Activated T-cell treated with anti-CD3 and anti-CD28 coated beads, Interleukin-2, amount 50 U/mL, for 4 hours (primary cell): ENCODE measurements around the gene OSBPL6. TPM values are rescaled to one million over a fixed set of nuclear protein-coding genes. Genes with fewer than 3 reads are reported as not detected.
"Not testable (repeated sequence)": the region's sequence is repeated elsewhere in the genome, so short reads cannot be mapped to it uniquely, and the experiment has no call there.

ENCODE experiments used
- ATAC-seq, 2 donors: fragments of 200-7000 bp; cut with Tn5 transposase; one replicate each; pipeline ENCODE4 v1.10.0; 2021
- DNase-seq: peaks from one replicate; pipeline ENCODE4 v3.0.0-alpha.2; 2020
- H3K27me3 Mint-ChIP-seq: one replicate; pipeline ENCODE4 v1.8.0; 2021; ENCODE audit warnings: low read depth, mixed read lengths
- H3K36me3 Mint-ChIP-seq: one replicate; pipeline ENCODE4 v1.8.0; 2022; ENCODE audit warnings: mixed read lengths; ENCODE audit not compliant: insufficient read depth
- H3K4me1 Mint-ChIP-seq: one replicate; pipeline ENCODE4 v1.8.0; 2021; ENCODE audit warnings: low read depth, mixed read lengths
- H3K4me3 Mint-ChIP-seq: one replicate; pipeline ENCODE4 v1.8.0; 2021; ENCODE audit warnings: mild to moderate bottlenecking, moderate library complexity, mixed read lengths
- H3K9me3 Mint-ChIP-seq: one replicate; pipeline ENCODE4 v1.8.0; 2021; ENCODE audit warnings: mixed read lengths
- total RNA-seq, 3 donors: library from RNA; stranded (reverse); gene quantifications; one replicate each; pipeline ENCODE4 v1.2.1, GENCODE V29; 2021

OSBPL6 gene
- total RNA-seq, 3 donors from 2014 or later, result 0.28 to 0.53 (median 0.30) TPM

DNA sequence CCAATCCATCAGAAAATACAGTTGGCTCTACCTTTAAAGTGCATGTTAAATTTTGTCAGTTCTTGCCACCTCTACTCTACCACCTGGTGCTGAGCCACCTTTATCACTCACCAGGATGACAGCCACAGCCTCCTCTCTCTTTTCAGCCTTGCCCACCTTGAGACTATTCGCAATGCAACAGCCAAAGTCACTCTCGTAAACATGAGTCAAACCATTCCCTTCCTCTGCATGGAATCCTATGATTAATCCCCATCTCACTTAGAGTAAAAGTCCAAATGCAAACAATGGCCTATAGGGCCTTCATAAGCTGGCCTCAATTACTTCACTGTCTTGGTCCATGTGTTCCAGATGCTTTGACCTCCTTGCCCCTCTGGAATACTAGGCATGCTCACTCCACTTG is 5.8 kb upstream of the OSBPL6 start:
- no peaks in the 10 kb centered on the region for H3K4me1 Mint-ChIP-seq

DNA sequence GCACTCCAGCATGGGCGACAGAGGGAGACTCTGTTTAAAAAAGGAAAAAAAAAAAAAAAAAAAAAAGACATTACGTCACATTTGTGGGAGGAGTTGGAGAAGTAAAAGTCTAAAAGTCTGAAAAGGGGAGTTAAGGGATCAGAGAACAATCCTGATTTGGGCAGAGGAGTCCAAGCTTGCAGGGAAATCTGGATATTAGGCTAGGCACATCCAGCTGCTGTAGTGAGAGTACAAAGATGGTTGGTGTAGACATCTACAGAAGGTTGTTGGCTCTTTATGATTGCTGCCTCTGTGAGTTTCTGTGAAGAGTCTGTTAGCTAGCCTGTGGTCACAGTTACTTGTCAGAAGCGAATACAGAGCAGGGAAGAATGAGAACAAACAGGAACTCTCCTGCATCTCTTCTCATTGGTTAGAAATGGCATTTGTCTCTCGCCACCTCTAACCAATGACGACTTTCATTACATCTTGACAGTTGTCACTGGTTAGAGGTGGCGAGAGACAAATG is 3.3 kb upstream of the OSBPL6 start:
- H3K27me3 Mint-ChIP-seq, result peaks cover 37% of the 10 kb centered on the region
- DNase-seq (no peak), ATAC-seq (no peak)
- H3K9me3 Mint-ChIP-seq, result no peaks in the 10 kb centered on the region
- peaks cover 8% of the 10 kb centered on the region for H3K4me1 Mint-ChIP-seq
- no peak overlapping the region for H3K4me3 Mint-ChIP-seq
- H3K36me3 Mint-ChIP-seq, result no peaks in the 10 kb centered on the region

More for the DNA sequence above, 5.8 kb upstream of the OSBPL6 start:
- Mint-ChIP-seq H3K4me3 (no peak overlapping the region), H3K36me3 (no peaks in the 10 kb centered on the region), H3K27me3 (peaks cover 33% of the 10 kb centered on the region), H3K9me3 (no peaks in the 10 kb centered on the region)
- no peak for DNase-seq
- no peak for ATAC-seq

DNA sequence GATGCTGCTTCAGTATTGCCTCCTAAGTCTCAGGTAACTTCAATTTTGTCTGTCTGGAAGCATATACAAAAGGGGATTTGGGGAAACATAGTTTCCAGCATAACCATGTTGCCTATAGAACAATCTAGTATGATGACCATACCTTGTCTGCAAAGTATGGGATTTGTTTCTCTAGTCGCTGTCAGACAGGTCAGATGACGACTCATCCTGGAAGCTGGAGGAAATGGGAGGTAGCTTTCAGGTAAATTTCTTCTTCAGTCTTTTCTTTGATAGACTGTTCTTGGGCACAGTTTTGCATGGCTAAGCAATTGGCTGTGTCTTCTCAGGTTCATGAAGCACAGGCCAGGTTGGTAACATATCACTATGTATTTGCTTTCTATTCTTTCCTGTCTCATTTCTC is 2.8 kb upstream of the OSBPL6 start:
- Mint-ChIP-seq H3K27me3 (peaks cover 35% of the 10 kb centered on the region), H3K4me3 (no peak overlapping the region), H3K4me1 (peaks cover 8% of the 10 kb centered on the region), H3K36me3 (no peaks in the 10 kb centered on the region), H3K9me3 (no peaks in the 10 kb centered on the region)
- DNase-seq (no peak), ATAC-seq (no peak)

DNA sequence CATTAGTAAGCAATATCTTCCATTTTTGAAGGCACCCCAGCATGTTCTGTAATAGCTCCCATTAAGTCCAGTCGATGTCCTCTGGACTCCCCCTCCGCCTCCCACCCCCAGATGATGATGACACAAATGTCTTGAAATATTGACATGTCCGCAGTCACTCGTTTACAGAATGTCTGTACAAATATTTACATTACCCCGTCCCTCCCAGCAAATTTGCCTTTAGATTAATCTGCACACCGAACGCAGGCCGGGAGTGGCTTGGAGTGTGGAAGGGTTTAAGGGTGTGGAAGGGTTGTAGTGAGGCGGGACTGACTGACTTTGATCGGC is 853 bp upstream of the OSBPL6 start:
- DNase-seq, result no peak
- Mint-ChIP-seq H3K4me3 (peak overlapping the region; percentile 65), H3K4me1 (peaks cover 8% of the 10 kb centered on the region), H3K9me3 (no peaks in the 10 kb centered on the region), H3K36me3 (no peaks in the 10 kb centered on the region), H3K27me3 (peaks cover 48% of the 10 kb centered on the region)
- no peak for ATAC-seq

DNA sequence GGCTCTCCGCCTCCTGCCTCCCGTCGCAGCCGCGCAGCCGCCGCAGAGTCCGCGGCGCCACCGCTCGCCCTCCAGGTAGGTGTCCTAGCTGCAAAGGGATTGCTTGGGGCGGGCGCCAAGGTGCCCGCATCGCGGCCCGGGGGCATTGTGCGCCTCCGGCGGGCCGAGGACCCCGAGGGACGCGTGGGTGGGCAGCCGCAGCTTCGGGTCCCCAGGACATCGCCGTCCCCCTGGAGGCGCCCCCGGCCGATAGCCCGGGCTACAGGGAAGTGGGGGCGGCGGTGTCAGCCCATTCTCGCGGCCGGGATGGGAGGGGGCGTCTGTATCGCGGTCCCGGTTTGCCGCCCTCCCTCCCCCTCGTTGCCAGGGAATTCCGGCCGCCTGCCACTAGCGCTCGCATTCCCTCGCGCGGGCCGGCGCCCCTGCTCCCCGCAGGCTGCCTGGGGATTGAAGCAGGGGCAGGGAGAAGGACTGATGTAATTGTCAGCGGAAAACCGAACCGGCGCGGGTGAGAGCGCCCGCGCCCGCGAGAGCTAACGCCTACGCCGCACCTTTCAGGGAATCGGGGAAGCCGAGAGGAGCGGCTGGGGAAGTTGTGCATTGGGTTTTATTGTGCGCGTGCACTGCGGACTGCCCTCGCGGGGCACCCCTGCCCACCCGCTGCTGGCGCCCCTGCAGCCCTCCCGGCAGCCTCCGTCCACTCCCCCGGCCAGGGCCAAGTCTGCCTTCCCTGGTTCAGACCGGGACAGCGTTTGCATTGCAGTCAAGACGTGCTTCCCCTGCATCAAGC is 483 bp downstream of the OSBPL6 start:
- Mint-ChIP-seq H3K4me1 (peaks cover 8% of the 10 kb centered on the region), H3K36me3 (no peaks in the 10 kb centered on the region), H3K9me3 (no peaks in the 10 kb centered on the region), H3K4me3 (peak overlapping the region; percentile 64), H3K27me3 (peaks cover 55% of the 10 kb centered on the region)
- DNase-seq, result no peak
- ATAC-seq, result peak; percentile 9 to 13

DNA sequence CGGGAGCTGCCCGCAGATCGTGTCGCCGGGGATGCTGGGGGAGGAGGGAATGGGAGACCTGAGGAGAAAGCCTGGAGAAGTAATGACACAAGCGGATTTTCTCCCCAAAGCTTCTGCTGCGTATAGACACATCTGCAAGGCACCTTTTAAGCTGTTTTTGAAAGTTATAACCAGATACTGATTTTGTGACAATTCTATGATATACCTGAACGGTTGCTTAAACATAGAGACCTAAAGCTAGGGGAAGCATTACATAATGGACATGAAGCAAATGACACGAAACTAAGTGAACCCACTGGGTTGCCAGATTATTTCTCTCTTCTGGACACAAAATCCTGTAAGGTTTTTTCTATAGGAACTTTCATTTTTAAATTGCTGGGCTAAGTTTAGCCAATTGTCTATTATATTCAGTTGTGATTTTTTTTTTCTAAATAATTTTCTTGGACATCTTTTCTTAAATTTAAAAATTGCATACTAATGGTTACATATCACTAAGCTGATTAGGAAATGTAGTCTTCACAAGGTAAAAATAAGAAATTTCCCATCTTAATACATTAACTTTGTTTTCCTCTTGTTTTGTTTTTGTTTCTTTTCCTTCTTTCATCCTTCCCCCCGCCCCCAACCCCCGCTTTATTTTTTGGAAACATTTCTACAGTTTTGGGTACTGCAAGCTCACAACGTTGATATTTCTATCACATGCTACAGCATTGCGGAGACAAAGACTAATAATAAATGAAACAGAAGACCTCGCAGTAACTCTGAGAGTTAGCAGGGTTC is 1.3 kb downstream of the OSBPL6 start:
- H3K9me3 Mint-ChIP-seq, result no peaks in the 10 kb centered on the region
- H3K4me1 Mint-ChIP-seq, result peaks cover 8% of the 10 kb centered on the region
- no peaks in the 10 kb centered on the region for H3K36me3 Mint-ChIP-seq
- peaks cover 55% of the 10 kb centered on the region for H3K27me3 Mint-ChIP-seq
- no peak for DNase-seq
- no peak for ATAC-seq
- peak overlapping the region; percentile 64 for H3K4me3 Mint-ChIP-seq

DNA sequence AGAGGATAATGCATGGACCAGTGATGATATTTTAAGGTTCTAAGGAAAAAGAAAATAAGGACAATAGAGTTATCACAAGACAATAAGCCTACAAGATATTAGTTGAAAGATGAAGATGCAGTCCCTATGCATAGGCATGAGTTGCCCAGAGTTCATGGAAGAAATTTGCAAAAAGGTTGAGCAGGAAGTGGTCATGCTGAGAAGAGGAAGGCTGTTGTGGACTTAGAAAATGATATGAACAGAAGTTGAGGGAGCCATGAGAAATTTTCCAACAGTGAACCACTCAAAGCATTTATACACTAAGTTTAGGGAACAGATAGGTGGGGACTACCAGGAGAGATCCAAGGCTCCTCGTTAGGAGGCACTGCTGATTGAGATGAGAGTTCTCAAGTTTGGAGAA is 3.5 kb downstream of the OSBPL6 start:
- DNase-seq (no peak), ATAC-seq (no peak)
- Mint-ChIP-seq H3K4me3 (no peak overlapping the region), H3K4me1 (peaks cover 8% of the 10 kb centered on the region), H3K27me3 (peaks cover 49% of the 10 kb centered on the region), H3K36me3 (no peaks in the 10 kb centered on the region), H3K9me3 (no peaks in the 10 kb centered on the region)

DNA sequence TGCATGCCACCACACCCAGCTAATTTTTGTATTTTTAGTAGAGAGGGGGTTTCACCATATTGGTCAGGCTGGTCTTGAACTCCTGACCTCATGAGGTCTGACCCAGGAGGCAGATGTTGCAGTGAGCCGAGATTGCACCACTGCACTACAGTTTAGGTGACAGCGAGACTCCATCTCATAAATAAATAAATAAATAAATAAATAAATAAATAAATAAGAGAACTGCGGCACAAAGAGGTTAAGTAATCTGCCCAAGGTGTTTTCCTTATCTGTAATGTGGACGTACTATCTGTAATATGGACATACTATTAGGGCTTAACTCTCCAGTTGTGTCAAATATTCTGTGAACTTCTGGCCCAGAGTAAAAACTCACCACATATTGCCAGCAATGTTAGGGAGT is 4.1 kb downstream of the OSBPL6 start:
- DNase-seq, H3K4me3 Mint-ChIP-seq, H3K9me3 Mint-ChIP-seq, ATAC-seq, H3K36me3 Mint-ChIP-seq, H3K4me1 Mint-ChIP-seq: not testable (repeated sequence)
- H3K27me3 Mint-ChIP-seq, result peaks cover 46% of the 10 kb centered on the region

DNA sequence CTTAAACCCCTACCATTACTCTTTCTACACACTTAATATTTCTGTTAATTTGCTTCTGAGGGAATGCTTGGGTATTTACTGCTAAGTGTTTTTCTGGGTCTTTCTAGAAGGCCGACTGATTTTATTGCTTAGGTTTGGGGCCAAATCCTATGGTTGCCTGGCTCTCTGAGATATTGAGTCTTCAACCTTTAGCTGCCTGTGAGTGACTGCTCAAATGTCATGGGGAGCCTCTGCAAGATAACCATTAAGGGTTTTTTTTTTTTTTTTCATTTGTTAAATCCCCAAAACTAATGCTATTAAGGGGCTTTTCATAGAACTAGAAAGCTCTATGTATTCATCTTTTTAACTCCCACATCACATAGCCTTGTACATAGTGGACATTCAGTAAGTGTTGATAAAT is 5.0 kb downstream of the OSBPL6 start:
- no peak for ATAC-seq
- no peaks in the 10 kb centered on the region for H3K36me3 Mint-ChIP-seq

DNA sequence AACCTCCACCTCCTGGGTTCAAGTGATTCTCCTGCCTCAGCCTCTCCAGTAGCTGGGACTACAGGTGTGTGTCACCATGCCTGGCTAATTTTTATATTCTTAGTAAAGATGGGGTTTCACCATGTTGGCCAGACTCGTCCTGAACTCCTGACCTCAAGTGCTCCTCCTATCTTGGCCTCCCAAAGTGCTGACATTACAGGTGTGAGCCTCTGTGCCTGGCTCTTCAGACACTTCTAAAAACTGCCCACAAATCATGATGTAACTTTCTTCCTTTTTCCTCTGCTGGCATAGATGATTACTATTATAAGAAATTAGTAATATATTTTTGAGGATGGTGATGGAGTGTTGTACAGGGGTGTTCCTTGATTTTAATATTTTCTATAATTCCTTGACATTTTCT is 6.0 kb downstream of the OSBPL6 start:
- Mint-ChIP-seq H3K9me3 (no peaks in the 10 kb centered on the region), H3K27me3 (peaks cover 39% of the 10 kb centered on the region), H3K4me1 (peaks cover 4% of the 10 kb centered on the region), H3K36me3 (no peaks in the 10 kb centered on the region), H3K4me3 (no peak overlapping the region)
- no peak for DNase-seq
- no peak for ATAC-seq

More for the DNA sequence above, 5.0 kb downstream of the OSBPL6 start:
- no peaks in the 10 kb centered on the region for H3K9me3 Mint-ChIP-seq
- DNase-seq, result no peak
- no peak overlapping the region for H3K4me3 Mint-ChIP-seq
- peaks cover 42% of the 10 kb centered on the region for H3K27me3 Mint-ChIP-seq
- H3K4me1 Mint-ChIP-seq, result peaks cover 6% of the 10 kb centered on the region

DNA sequence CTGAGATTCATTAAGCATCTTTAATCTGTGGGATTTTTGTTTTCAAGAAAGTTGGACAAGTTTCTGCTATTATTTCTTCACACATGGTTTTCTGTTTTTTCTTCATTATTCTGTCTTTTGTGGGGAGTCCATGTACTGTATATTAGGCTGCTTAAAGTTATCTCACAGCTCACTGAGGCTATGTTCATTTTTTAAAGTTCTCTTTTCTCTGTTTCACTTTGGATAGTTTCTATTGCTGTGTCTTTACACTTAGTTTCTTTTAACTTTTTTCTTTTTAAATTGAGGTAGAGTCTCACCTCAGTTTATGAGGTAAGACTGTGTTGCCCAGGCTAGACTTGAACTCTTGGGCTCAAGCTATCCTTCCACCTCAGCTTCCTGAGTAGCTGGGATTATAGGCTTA is 8.6 kb downstream of the OSBPL6 start:
- Mint-ChIP-seq H3K27me3 (peaks cover 27% of the 10 kb centered on the region), H3K4me3 (no peak overlapping the region), H3K9me3 (no peaks in the 10 kb centered on the region), H3K4me1 (no peaks in the 10 kb centered on the region), H3K36me3 (no peaks in the 10 kb centered on the region)
- ATAC-seq (no peak), DNase-seq (no peak)

DNA sequence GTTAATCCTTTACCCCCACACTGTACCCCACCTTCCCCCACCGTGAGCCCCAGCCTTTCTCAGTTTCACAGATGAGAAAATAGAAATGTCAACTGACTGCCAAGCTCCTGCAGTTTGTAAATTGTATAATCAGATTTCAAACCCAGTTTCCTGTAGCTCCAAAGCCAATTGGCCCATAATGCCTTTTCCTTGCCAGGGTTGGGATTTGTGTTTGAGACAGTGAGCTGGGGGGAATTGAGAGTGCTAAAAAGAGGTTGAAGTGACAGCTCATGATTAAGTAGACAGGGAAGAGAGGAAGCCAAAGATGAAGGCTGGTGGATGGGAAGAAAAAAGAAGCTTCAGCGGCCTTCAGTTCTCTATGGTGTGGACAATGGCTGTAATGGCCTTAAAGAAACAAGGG is 10.7 kb downstream of the OSBPL6 start:
- H3K9me3 Mint-ChIP-seq, result no peaks in the 10 kb centered on the region
- H3K36me3 Mint-ChIP-seq, result no peaks in the 10 kb centered on the region
- no peak for ATAC-seq
- no peak overlapping the region for H3K4me3 Mint-ChIP-seq
- H3K27me3 Mint-ChIP-seq, result peaks cover 19% of the 10 kb centered on the region
- no peaks in the 10 kb centered on the region for H3K4me1 Mint-ChIP-seq
- DNase-seq, result no peak

DNA sequence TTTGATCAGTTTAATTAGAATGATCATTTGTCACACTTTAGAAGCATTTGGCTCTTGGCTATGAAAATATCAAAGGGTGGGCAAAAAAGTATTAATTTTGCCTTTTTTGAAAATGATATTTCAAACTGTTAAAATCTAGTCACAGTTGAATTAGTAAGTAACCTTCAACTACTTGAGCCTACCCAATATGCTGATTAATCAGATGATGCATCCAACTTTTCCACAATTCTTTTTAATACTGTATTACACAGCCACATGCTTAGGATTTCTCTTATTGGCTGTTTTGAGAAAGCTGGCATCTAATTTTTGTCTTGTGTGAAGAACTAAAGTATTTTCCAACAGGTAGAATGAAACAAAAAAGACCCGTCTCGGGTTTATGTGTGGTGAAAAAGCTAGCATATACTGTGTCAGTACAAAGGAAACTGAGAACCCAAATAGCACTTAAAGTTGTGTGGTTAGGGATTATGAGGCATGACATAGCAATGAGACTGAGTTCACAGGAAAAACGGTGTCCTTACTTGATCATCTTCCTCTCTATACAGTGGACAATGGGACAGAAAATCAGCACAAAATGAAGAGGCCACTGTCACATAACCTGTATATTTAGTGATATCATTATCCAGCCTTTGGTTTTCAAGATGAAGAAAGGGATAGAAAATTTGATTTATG is 11.7 kb downstream of the OSBPL6 start:
- no peaks in the 10 kb centered on the region for H3K4me1 Mint-ChIP-seq
- no peak overlapping the region for H3K4me3 Mint-ChIP-seq
- peaks cover 21% of the 10 kb centered on the region for H3K27me3 Mint-ChIP-seq

DNA sequence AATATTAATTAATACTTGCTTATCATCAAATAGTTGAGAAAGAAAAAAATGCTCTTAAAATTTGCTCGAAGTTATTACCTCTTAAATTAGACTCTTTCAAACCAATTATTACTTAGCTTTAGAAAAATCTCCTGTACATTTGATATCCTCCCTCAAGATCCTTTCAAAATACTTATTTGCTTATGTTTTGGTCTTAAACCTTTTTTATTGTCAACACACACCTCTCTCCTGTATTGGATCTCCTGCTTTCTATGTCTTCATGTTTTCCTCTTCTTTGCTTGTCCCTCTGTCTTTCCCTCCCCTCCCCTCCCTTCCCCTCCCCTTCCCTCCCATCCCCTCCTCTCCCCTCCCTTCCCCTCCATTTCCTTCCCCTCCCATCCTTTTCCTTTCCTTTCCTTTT is 14.0 kb downstream of the OSBPL6 start:
- no peak overlapping the region for H3K4me3 Mint-ChIP-seq
- no peak for ATAC-seq
- H3K36me3 Mint-ChIP-seq, result no peaks in the 10 kb centered on the region

More for the DNA sequence above, 11.7 kb downstream of the OSBPL6 start:
- no peaks in the 10 kb centered on the region for H3K9me3 Mint-ChIP-seq
- ATAC-seq (no peak), DNase-seq (no peak)
- H3K36me3 Mint-ChIP-seq, result no peaks in the 10 kb centered on the region

More for the DNA sequence above, 14.0 kb downstream of the OSBPL6 start:
- no peaks in the 10 kb centered on the region for H3K9me3 Mint-ChIP-seq
- H3K27me3 Mint-ChIP-seq, result peaks cover 21% of the 10 kb centered on the region
- DNase-seq, result no peak
- no peaks in the 10 kb centered on the region for H3K4me1 Mint-ChIP-seq
